Fibroblast of mammary gland (primary cell): ENCODE results near the gene SCAND1.
A peak's percentile ranks its signal among the peaks of the same experiment; 100 is the strongest.

ENCODE experiments used
- DNase-seq: peaks from one replicate; pipeline ENCODE4 v3.0.0-alpha.2; 2010; ENCODE audit warnings: low read depth
- H3K4me3 ChIP-seq: 2 replicates; pipeline ENCODE4 v1.5.1; 2011; ENCODE audit warnings: low read depth, mild to moderate bottlenecking, low read length, moderate library complexity; ENCODE audit not compliant: control insufficient read depth
- TF ChIP-seq, protein P1 (sequence below): conservative IDR thresholded peaks from 2 replicates; pipeline ENCODE4 v1.5.1; 2011; ENCODE audit warnings: low read depth, low read length, inconsistent platforms; ENCODE audit not compliant: control insufficient read depth, insufficient read depth

SCAND1 gene

DNA sequence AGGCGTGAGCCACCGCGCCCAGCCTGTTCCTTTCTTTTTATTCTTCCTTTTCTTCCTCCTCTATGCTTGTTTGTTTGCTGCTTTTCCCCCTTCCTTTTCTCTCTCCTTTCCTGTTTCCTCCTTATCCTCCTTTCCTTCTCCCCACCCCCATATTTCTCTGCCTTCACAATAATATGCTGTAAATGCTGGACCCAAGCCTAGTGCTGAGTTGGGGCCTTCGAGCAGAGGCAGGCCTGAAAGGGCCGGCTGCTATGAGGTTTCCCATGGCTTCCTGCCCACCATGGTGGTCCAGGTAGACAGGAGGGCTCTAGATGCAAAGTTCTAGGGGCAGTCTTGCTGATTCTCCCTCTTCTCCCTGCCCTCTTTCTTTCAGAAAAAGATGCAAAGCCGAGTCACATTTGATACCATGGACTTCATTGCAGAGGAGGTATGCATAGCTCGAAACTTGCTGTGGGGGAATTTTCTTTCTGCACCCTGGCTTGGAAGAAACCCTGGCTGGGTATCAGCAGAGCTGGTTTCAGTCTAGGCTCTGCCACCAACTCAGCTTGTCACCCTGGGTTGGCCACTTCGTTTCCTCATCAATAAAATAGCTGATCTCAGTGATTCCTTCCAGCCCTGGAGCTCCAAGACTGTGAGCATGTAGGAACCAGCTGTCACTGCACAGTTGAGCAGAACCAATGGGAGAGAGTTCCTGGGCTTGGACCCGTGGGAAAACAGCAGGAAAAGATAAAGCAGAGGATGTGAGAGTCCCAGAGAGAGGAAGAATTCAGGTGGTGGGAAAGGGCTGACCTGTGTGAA lies 21.5 kb upstream of the SCAND1 start:
- H3K4me3 ChIP-seq: no peak overlapping the region

DNA sequence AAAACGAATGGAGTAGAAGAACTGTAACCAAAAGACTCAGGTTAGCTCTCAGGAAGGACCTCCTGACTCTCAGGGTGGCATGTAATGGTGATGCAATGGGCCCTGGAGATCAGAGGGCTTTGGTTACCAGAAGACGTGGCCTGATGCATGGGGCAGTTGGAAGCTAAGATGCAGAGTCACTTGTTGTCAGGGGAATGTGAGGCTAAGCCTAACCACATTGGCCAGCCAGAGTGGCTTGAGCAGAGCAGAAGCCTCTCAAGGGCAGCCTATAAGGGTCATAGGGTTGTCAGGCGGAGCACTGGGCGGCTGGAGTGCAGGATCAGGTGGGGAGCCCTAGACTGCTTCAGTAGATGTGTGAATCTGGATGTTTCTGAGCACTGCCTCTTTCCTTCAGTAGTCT lies 20.0 kb upstream of the SCAND1 start:
- TF ChIP-seq, protein P1, sequence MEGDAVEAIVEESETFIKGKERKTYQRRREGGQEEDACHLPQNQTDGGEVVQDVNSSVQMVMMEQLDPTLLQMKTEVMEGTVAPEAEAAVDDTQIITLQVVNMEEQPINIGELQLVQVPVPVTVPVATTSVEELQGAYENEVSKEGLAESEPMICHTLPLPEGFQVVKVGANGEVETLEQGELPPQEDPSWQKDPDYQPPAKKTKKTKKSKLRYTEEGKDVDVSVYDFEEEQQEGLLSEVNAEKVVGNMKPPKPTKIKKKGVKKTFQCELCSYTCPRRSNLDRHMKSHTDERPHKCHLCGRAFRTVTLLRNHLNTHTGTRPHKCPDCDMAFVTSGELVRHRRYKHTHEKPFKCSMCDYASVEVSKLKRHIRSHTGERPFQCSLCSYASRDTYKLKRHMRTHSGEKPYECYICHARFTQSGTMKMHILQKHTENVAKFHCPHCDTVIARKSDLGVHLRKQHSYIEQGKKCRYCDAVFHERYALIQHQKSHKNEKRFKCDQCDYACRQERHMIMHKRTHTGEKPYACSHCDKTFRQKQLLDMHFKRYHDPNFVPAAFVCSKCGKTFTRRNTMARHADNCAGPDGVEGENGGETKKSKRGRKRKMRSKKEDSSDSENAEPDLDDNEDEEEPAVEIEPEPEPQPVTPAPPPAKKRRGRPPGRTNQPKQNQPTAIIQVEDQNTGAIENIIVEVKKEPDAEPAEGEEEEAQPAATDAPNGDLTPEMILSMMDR: no peak
- DNase-seq: no peak
- H3K4me3 ChIP-seq: no peak overlapping the region

More for the DNA sequence above, 21.5 kb upstream of the SCAND1 start:
- DNase-seq: no peak
- TF ChIP-seq, protein P1: no peak

DNA sequence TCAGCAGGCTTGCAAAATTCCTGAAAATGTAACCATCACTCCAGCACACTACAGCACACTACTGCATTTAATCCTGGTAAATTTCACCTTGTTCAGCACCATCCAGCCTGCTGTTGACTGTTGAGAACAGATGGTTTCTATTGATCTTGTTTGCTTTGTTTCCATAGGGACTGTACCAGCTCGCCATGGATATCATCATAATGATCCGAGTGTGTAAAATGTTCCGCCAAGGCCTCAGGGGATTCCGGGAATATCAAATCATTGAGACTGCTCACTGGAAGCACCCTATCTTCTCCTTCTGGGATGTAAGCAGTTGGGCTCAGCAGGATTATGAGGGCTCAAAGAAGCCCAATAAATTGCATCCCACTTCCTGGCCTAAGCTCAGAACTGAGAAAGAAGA lies 18.2 kb upstream of the SCAND1 start:
- no peak overlapping the region for H3K4me3 ChIP-seq
- peak; percentile 14 for DNase-seq
- TF ChIP-seq, protein P1: no peak

DNA sequence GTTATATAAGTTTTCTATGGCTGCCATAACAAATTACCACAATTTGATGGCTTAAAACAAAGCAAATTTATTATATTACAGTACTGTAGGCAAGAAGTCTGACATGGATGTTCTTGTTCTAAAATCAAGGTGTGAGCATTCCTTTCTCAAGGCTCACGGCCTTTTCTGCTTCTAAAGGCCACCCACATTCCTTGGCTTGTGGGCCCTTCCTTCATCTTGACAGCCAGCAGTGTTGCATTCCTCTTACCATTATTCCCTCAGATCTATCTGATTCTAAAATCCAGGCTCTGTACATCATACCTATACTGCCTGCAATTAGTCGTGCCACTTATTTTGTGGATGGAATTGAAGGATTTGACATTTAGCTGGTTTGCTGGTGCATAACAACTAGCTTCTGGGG lies 17.7 kb upstream of the SCAND1 start:
- TF ChIP-seq, protein P1: no peak
- H3K4me3 ChIP-seq: no peak overlapping the region
- DNase-seq: no peak

DNA sequence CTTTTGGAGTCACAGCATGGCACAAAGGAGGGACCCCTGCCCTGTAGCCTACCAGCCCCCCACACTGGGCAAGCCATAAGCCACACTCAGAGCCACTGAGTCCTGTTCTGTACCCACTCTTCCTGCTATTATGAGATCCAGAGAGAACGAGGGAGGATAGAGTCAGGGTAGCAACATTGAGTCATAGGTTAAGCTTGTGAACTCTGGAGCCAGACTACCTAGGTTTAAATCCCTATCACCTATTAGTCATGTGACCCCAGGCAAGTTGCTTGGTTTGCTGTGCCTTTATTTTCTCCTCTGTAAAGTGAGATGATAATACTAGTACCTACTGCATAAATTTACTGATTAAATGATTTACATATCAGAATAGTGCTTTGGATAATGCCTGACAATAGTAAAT lies 14.6 kb upstream of the SCAND1 start:
- DNase-seq: no peak
- H3K4me3 ChIP-seq: no peak overlapping the region
- TF ChIP-seq, protein P1: no peak

DNA sequence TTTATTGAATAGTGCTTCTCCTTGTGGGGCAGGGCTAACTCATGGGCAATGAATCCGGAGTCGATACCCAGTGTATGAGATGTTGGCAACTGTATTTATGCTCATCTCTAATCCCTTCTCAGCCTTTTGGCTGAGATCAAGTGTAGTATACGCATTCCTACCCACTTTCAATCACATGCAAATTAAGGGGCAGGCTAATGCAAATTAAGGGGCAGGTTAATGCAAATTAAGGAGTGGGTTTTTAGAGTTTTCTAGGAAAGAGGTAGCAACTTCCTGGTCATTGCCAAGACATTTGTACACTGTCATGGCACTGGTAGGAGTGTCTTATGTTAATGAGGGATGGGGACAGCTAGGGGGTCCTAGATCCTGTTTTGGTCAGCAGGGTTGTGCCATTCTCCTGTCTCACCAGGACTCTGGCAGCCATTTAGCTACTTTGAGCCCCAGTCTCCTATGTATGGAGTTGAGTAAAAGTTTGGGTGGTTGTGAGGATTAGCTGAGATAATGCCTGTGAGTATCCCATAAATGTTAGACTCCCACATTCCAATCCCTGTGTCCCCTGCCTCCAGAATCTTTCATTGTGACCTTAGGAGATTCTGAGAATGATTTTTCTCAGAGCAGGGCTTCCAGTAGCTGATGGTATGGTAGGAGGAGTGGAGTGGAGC lies 13.8 kb upstream of the SCAND1 start, which contains the start of gene CNBD2:
Gene CNBD2, plus strand, starts transcription at position 612 of the 662 bp plus-strand sequence. CDS start 173 bp downstream, outside the sequence.
- TF ChIP-seq, protein P1: no peak

More for the DNA sequence above, 13.8 kb upstream of the SCAND1 start, which contains the start of gene CNBD2:
- no peak within 1 kb of the TSS for H3K4me3 ChIP-seq
- no peak for DNase-seq
